NK-92 (cell line): ENCODE results near the gene ERV3-1.
"Not testable (repeated sequence)": the region's sequence is repeated elsewhere in the genome, so short reads cannot be mapped to it uniquely, and the experiment has no call there.

Source experiments
- DNase-seq: peaks from one replicate; lab custom pipeline; 2025; ENCODE audit not compliant: unreplicated experiment; lab: John Stamatoyannopoulos, UW

Gene ERV3-1, protein sequence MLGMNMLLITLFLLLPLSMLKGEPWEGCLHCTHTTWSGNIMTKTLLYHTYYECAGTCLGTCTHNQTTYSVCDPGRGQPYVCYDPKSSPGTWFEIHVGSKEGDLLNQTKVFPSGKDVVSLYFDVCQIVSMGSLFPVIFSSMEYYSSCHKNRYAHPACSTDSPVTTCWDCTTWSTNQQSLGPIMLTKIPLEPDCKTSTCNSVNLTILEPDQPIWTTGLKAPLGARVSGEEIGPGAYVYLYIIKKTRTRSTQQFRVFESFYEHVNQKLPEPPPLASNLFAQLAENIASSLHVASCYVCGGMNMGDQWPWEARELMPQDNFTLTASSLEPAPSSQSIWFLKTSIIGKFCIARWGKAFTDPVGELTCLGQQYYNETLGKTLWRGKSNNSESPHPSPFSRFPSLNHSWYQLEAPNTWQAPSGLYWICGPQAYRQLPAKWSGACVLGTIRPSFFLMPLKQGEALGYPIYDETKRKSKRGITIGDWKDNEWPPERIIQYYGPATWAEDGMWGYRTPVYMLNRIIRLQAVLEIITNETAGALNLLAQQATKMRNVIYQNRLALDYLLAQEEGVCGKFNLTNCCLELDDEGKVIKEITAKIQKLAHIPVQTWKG

DNA sequence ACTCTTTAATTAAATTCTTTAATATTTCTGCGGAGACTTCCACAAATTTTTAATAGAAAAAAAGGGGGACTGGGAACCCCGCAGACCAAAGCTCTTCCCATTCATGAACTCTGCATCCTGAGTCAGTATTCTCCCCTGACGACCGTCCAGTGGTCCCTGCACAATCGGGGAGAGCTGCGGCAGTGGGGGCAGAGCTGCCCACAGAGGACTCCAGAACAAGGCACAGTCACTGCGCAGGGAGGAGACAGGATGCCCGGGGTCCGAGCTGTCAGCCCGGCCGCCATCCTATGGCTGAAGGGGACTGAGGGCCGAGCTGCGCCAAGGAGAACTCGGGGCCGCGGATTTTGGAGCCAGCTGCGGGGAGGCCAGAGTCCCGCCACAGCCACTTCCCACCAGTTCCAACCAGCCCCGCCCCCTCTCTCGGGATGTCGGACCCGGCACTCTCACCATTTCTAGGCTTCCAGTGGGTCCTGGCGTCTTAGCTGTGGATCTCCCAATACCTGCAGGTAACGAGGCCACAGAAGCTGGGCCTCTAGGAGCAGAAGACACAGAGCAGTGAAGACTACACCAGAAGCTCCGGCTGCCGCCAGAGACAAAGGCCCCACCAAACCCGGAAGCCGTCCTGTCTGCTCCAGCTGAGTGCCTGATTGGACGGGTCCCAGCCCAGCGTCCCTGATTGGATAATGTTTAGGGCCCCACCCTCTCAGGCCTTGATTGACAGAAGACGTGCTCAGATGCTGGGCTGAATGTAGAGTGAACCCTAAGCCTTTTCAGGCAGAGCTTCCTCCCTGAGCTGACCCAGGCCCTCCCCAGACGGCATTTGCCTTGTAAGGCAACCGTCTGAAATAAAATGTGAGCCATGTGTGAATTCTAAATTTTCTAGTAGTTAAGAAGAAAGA lies at the start of gene ERV3-1:
Gene ERV3-1, minus strand, starts transcription at position 594 of the 899 bp plus-strand sequence. CDS start 13,661 bp downstream, outside the sequence.
- peak; percentile 58 for DNase-seq

DNA sequence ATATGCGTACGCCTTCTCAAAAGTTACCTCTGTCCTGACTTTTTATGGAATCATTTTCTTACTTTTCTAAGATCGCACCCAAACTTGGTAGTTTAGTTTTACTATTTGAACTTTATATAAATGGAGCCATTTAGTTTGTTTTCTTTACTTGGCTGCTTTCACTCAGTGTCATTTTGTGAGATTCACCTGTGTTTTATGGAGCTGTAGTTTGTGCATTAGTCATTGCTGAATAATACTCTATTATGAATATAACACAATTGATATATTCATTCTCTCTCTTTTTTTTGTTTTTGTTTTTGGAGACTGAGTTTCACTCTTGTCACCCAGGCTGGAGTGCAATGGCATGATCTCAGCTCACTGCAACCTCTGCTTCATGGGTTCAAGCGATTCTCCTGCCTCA lies 49.3 kb upstream of the ERV3-1 start:
- not testable (repeated sequence) for DNase-seq

DNA sequence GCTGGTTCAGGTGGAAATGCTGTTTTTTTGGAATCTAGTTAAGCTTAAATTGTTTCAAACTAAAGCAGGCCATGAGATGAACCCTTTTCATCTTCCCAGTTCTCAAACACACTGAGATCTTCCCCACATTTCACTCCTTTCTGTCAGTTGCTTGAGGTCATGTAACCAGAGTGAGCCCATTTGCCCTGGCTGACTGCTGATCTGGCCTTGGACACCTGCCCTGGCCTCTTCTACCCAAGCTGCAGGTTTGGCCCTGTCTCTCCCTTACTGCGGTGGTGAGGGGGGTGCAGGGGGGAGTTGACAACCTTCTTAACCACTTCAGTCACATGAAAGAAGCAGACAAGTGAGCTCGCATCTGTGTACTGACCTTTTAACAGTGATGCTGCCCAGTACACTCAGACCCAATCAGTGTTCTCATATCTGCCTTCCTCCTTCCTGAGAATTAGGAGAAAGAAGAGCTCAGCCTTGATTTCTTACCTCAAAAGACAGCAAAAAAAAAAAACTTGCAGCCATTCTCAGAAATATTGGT lies 48.0 kb upstream of the ERV3-1 start:
- not testable (repeated sequence) for DNase-seq

DNA sequence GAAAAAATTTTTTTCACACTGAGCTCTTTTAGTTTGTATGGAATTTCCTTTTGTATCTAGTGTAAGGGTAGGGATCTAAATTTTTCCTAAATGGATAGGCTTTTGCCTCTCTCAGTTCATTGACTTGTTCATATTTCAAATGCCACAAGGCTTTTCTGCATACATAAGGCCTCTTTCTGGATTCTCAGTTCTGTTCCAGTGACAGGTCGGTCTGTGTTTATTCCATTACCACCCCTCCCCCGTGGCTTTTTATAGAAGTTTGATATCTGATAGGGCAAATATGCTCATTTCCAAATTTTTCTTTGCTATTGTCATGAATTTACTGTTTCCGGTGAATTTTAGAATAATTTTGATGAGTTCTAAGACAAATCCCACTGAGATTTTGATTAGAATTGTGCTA lies 45.2 kb upstream of the ERV3-1 start:
- DNase-seq: not testable (repeated sequence)

DNA sequence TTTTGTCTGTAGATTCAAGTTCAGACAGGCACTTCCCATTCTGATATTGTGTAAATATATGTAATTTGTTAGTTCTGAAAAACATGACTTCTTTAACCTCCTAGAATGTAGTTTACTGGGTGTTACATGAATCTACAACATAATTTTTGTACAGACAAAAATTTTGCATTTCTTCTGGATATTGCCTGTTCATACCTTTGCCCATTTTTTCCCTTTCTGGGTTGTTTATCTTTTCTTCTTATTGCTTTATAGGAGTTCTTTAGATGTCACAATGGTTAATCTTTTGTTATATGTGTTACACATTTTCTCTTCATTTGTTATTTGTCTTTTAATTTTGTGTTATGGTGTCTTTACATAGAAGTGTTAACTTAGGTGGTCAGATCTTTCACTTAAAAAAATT lies 44.7 kb upstream of the ERV3-1 start:
- DNase-seq: not testable (repeated sequence)

DNA sequence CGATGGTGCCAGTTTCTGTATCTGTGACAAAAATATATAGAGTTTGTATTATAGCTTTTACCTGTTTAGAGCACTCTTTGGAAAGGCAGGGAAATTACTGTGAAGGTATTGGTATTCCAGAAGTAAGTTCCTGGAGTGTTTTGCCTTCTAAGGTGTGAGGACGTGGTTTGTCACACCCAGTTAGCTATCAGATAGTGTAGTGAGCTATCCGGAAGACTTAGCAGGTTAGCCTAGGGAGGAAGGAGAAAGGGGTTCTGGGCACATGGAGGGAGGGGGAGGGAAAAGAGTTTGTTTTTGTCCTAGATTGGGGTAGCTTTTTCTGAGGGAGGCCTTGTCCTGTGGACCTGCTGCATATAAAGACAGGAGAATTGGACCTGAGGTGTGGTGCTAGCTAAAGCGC lies 39.8 kb upstream of the ERV3-1 start:
- DNase-seq: not testable (repeated sequence)

DNA sequence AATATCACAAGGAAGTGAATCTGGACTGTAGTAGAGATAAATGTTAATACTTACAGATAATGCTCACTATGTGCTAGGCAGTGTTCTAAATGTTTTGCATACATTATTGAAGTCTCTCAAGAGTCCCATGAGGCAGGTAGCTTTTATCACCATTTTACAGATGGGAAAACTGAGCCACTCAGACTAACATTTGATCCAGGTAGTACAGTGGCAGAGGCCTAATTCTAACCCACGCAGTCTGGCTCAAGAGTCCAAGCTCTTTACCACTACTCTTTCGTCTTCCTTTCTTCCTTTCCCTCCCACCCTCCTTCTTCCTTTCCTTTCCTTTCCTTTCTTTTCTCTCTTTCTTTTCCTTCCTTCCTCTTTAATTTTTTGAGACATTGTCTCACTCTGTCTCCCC lies 39.1 kb upstream of the ERV3-1 start:
- not testable (repeated sequence) for DNase-seq

DNA sequence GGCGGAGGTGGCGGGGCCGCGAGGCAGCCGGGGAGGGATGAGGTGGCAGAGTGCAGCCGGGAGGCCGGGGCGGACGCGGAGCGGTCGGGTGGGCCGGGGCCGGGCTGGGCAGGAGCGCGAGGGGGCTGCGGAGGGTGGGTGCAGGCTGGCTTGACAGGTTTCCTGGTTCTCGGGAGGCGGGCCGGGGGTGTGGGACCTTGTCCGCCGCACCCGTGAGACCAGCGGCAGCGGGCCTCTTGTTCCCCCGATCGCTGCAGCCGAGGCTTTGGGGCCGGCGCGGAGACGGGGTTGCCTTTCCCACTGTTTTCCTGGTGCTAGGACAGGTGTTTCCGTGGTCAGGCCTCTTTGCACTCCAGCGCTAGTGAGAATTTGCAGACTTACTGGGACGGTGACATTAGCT lies 32.3 kb upstream of the ERV3-1 start:
- DNase-seq: not testable (repeated sequence)

DNA sequence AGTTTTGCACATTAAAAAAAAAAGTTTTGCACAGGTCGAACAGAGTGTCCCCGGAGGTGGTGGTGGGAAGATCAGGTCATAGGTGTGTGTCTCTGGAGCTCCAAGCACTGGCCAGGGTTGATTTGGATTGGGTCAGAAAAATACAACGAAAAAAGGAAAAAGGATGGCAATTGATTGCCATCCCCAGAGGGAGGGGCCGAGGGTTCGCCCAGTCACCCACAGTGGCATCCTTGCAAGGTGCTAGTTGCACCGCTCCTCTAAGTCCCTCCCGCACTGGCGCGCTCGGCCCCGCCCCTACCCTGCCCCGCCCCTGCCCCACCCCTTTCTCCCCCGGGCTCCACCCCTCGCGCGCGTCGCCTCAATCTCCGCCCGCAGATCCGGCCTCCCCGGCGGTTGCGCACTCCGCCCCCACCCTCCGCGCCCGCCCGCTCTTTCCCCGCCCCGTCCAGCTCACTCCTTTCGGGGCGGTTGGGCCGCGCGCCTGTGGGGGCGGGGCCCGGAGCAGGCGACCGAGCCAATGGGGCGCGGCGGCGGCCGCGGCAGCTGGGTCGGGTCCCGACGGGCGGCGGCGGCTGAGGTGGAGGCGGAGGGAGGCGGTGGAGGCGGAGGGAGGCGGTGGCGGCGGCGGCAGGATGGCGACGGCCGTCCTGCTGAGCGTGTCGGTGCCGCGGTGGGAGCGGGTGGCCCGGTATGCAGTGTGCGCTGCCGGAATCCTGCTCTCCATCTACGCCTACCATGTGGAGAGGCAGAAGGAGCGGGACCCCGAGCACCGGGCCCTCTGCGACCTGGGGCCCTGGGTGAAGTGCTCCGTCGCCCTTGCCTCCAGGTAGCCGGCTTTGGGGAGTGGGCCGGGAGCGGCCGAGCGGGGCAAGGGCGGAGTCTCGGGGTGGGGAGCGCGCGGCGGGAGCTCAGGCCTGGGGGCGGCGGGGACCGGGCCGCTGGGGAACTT lies 31.5 kb upstream of the ERV3-1 start:
- peak; percentile 61 for DNase-seq

DNA sequence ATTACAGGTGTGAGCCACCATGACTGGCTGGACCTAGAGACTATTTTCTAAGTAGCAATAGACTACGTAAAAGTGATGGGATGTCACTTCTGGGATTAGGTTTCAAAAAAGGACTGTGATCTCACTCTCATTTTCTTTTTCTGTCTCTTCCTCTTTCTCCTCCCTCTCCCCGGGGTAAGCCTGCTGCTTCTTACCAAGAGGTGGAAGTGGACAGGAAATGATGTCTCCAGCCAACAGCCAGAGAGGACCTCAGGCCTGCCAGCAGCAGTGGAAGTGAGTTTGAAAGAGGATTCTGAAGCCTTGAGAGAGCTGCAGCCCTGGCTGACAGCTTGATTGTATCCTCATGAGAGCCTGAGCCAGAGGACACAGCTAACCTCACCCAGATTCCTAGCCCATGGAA lies 30.0 kb upstream of the ERV3-1 start:
- not testable (repeated sequence) for DNase-seq

DNA sequence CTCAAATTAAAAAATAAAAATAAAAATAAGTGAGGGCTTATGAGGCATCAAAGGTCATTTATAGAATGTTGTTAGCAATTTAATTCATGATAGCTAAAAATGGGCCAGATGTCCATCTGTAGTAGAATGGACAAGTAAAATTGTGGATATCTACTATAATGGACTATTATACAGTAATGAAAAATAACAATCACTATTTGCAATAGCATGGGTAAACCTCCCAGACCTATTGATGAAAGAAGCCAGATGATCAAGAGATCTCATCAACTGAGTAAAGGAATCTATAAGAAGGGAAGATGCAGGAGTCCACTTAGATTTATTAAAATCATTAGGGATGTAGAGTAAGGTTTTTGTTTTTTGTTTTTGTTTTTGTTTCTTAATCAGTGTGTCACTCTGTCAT lies 29.0 kb upstream of the ERV3-1 start:
- DNase-seq: not testable (repeated sequence)

DNA sequence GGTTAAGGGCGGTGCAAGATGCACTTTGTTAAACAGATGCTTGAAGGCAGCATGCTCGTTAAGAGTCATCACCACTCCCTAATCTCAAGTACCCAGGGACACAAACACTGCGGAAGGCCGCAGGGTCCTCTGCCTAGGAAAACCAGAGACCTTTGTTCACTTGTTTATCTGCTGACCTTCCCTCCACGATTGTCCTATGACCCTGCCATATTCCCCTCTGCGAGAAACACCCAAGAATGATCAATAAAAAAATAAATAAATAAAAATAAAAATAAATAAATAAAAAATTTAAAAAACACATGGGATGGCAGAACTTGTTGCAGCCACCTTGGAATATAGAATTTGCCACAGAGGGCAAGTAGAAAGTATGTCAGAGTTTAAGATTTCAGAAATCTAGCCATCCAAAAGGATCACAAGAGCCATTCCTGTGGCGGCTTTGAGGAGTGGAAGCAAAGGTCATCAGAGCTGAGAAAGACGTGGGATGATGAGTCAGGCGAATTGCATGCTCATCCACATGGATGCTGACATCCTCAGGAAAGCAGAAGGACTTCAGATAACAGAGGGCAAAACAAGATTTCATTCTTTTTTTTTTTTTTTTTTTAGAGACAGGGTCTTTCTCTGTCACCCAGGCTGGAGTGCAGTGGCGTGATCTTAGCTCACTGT lies 27.8 kb upstream of the ERV3-1 start:
- DNase-seq: not testable (repeated sequence)

DNA sequence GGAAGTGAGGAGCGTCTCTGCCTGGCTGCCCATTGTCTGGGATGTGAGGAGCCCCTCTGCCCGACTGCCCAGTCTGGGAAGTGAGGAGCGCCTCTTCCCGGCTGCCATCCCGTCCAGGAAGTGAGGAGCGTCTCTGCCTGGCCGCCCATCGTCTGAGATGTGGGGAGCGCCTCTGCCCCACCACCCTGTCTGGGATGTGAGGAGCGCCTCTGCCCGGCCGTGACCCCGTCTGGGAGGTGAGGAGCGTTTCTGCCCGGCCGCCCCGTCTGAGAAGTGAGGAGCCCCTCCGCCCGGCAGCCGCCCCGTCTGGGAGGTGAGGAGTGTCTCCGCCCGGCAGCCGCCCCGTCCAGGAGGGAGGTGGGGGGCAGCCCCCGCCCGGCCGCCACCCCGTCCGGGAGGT lies 26.9 kb upstream of the ERV3-1 start:
- DNase-seq: not testable (repeated sequence)

DNA sequence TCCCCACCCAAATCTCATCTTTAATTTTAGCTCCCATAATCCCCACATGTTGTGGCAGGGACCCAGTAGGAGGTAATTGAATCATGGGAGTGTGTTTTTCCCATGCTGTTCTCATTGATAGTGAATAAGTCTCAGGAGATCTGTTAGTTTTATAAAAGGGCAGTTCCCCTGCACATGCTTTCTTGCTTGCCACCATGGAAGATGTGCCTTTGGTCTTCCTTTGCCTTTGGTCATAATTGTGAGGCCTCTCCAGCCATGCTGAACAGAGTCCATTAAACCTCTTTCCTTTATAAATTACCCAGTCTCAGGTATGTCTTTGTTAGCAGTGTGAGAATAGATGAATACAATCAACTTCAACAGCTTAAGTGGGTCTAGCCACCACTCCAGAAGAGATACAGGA lies 18.5 kb upstream of the ERV3-1 start:
- not testable (repeated sequence) for DNase-seq

DNA sequence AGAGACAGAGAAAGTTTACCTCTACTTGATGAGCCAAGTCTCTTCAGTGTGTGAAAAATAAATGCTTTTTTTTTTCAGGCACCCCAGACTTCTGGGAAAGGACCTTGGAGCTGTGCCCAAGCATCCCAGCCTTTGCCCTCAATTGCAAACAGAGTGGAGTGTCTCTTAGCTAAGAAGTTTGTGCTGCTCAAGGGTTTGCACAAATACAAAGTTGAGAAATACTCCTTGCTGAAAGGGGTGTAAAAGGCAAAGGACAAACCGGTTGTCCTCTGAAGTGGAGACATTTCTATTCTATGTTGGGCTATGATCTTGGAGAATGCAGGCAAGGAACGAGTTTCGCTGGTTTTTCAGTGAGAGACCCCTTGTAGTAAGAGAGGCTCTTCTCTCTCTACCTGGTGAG lies 14.5 kb upstream of the ERV3-1 start:
- DNase-seq: not testable (repeated sequence)

DNA sequence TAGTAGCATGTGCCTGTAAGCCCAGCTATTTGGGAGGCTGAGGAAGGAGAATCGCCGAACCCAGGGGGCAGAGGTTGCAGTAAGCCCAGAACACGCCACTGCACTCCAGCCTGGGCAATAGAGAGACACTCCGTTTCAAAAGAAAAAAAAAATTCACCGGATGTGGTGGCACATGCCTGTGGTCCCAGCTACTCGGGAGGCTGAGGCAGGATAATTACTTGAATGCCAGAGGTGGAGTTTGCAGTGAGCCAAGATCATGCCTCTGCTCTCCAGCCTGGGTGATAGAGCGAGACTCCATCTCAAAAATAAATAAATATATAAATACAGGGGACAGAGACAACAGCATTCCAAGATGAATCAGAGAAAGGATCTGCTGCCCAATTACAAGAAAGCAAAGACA lies 3.4 kb upstream of the ERV3-1 start:
- DNase-seq: not testable (repeated sequence)

DNA sequence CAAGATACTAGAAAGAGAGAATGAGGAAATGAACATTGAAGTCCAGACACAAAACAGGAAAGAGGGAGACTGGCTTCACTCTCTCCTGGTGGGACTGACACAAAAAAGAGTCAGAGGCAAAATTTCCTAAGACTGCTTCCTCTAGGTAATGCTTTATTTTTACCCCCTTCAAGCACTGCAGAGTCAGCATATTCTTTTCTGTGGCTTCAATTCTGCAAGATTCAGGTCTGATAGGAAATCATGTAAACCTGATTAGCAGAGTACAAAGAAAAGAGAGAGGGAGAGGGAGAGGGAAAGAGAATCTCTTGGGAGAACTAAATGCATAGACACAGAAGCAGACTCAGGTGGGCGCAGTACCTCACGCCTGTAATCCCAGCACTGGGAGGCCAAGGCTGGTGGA lies 2.9 kb upstream of the ERV3-1 start:
- DNase-seq: not testable (repeated sequence)

DNA sequence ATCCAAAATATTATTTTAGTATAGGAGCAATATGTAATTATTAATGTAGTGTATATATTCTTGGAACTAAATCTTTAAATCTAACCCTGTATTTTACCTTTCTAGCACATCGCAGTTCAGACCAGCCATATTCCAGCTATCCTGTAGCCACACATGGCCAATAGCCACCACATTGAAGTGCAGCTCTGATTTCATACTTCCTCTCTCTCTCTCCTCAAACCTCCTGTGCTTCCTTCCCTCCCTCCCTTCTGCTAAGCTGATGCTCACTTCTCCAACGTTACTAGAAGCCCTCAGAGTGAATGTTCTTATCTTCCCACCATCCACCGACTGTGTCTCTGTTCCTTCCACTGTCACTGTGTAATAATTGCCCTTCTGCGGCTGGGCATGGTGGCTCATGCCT lies 549 bp upstream of the ERV3-1 start:
- not testable (repeated sequence) for DNase-seq

DNA sequence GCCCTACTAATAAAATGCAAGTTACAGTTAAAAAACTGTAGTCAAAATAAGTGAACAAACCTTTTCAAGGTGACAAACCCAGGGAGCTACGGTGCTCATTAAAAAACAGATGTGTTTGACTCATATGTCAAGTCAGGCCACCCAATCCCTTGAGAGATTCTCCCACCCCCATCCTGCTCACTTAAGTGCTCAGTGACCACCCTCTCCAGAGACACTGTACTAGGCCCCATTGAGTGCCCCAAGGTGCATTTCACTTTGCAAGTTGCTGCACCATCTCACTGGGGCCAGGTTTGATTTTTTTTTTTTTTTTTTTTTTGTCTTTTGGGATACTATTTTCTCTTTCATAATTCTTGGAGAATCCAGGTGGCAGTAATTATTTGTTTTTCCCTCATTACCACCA lies 1.9 kb downstream of the ERV3-1 start:
- no peak for DNase-seq
